ENCODE measurements around the gene DNAJC6. TPM values are rescaled to one million over a fixed set of nuclear protein-coding genes. Genes with fewer than 3 reads are reported as not detected.
A peak's percentile ranks its signal among the peaks of the same experiment; 100 is the strongest.

The DNAJC6 gene
- total and polyA plus RNA-seq, 2 of the 13 experiments (the other 11 are each of a cell fraction or from before 2014, with no cell fraction given) = 1.0 to 1.6 TPM

DNA sequence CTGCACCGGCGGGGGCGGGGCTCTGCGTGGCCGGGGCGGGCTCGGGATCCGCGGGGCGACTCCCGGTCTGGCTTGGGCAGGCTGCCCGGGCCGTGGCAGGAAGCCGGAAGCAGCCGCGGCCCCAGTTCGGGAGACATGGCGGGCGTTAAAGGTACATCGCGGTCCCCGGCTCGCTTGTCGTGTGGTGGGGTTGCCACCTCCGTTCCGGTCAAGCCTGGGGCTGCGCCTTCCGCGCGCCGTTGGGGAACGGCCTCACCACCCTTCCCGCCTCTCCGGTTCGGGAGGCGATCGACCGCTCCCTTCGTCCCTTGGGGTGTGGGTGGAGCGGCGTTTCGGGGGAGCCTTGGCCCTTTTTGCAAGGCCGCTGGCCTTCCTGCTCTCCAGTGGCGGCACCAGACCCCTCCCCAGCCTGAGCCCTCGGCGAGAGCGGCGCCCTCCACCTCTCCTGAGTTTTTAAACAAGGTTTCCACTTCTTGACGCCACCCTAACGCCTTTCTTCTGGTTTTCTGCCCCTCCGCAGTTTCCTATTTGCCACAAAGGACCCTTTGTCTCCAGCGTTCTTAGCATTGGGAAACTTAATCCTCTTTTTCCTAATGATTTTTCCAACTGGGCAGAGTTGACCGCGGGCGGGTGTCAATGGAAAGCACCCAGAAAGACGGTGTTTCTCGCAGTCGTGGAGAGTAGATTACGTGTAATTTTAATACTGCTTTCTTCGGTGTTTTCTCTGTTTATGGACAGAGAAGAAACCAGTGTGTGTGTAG, 111.4 kb downstream of the DNAJC6 start, which contains the start of the genes LEPR and LEPROT (continued):
- TF ChIP-seq, protein P1, sequence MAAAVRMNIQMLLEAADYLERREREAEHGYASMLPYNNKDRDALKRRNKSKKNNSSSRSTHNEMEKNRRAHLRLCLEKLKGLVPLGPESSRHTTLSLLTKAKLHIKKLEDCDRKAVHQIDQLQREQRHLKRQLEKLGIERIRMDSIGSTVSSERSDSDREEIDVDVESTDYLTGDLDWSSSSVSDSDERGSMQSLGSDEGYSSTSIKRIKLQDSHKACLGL (CRISPR knock-in tag; IDR thresholded peaks at IDR 0.05) = peak; percentile 84; the same call in 1 of the 2 replicates
- TF ChIP-seq MAFG (CRISPR knock-in tag; IDR thresholded peaks at IDR 0.05) = no peak
- no peak for TF ChIP-seq CSRNP2 (CRISPR knock-in tag; conservative IDR thresholded peaks at IDR 0.05; ENCODE audit: low read depth)
- TF ChIP-seq PATZ1 (CRISPR knock-in tag; IDR thresholded peaks at IDR 0.05) = peak; percentile 50
- TF ChIP-seq ZKSCAN1 (IDR thresholded peaks at IDR 0.05; ENCODE audit: low read length) = no peak
- TF ChIP-seq HBP1 (CRISPR knock-in tag; IDR thresholded peaks at IDR 0.05; ENCODE audit: low read depth) = peak; percentile 72
- TF ChIP-seq, protein P2, sequence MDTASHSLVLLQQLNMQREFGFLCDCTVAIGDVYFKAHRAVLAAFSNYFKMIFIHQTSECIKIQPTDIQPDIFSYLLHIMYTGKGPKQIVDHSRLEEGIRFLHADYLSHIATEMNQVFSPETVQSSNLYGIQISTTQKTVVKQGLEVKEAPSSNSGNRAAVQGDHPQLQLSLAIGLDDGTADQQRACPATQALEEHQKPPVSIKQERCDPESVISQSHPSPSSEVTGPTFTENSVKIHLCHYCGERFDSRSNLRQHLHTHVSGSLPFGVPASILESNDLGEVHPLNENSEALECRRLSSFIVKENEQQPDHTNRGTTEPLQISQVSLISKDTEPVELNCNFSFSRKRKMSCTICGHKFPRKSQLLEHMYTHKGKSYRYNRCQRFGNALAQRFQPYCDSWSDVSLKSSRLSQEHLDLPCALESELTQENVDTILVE (CRISPR knock-in tag; IDR thresholded peaks at IDR 0.05) = peak; percentile 99
- TF ChIP-seq ZFP82 (CRISPR knock-in tag; IDR thresholded peaks at IDR 0.05; ENCODE audit: borderline replicate concordance) = no peak
- TF ChIP-seq HNF4A (CRISPR knock-in tag; IDR thresholded peaks at IDR 0.05) = no peak
- TF ChIP-seq MXI1 (IDR thresholded peaks at IDR 0.05; ENCODE audit: borderline replicate concordance, low read depth, low read length) = 0 out of 3 replicates have a peak, but pooled peaks have one; percentile 12
- no peak for TF ChIP-seq POGK (CRISPR knock-in tag; conservative IDR thresholded peaks at IDR 0.05)
- TF ChIP-seq SATB2 (CRISPR knock-in tag; IDR thresholded peaks at IDR 0.05) = no peak
- TF ChIP-seq, protein P3, sequence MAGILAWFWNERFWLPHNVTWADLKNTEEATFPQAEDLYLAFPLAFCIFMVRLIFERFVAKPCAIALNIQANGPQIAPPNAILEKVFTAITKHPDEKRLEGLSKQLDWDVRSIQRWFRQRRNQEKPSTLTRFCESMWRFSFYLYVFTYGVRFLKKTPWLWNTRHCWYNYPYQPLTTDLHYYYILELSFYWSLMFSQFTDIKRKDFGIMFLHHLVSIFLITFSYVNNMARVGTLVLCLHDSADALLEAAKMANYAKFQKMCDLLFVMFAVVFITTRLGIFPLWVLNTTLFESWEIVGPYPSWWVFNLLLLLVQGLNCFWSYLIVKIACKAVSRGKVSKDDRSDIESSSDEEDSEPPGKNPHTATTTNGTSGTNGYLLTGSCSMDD (CRISPR knock-in tag; IDR thresholded peaks at IDR 0.05) = no peak
- TF ChIP-seq ZNF274 (CRISPR knock-in tag; IDR thresholded peaks at IDR 0.05) = no peak
- TF ChIP-seq FLYWCH1 (CRISPR knock-in tag; IDR thresholded peaks at IDR 0.05) = no peak
- TF ChIP-seq, protein P4, sequence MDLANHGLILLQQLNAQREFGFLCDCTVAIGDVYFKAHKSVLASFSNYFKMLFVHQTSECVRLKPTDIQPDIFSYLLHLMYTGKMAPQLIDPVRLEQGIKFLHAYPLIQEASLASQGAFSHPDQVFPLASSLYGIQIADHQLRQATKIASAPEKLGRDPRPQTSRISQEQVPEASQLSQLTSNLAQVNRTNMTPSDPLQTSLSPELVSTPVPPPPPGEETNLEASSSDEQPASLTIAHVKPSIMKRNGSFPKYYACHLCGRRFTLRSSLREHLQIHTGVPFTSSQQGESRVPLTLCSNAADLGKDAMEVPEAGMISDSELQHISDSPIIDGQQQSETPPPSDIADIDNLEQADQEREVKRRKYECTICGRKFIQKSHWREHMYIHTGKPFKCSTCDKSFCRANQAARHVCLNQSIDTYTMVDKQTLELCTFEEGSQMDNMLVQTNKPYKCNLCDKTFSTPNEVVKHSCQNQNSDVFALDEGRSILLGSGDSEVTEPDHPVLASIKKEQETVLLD (CRISPR knock-in tag; IDR thresholded peaks at IDR 0.05; ENCODE audit: low read depth) = peak; percentile 100
- TF ChIP-seq ZNF589 (CRISPR knock-in tag; conservative IDR thresholded peaks at IDR 0.05) = no peak
